H1 (cell line): ENCODE measurements around the gene MIPOL1. TPM values are rescaled to one million over a fixed set of nuclear protein-coding genes. Genes with fewer than 3 reads are reported as not detected.

Source experiments
- CTCF ChIA-PET: fragments of 300-600 bp; sonication (Branson Sonifier 250); formaldehyde crosslinking; loops from one replicate; lab custom pipeline; 2021; ENCODE audit not compliant: partially characterized antibody; lab: Charles Lee
- POLR2A ChIA-PET: fragments of 300-600 bp; sonication (Branson Sonifier 250); formaldehyde crosslinking; loops from one replicate; lab custom pipeline; 2021; ENCODE audit warnings: inconsistent platforms; ENCODE audit not compliant: partially characterized antibody; lab: Charles Lee
- DNase-seq, 2 experiments: peaks; one replicate each; pipeline versions ENCODE4 v3.0.0 to v3.0.0-alpha.2; 2010 to 2022; ENCODE audit warnings: low spot score in 2 of 2, low read depth in 1 of 2, mixed read lengths in 1 of 2
- FAIRE-seq: peaks from 2 replicates; lab custom pipeline; 2011; peaks lifted over from hg19 to GRCh38; lab: Jason Lieb, UNC
- H2AFZ ChIP-seq: 2 replicates; pipeline ENCODE4 v1.8.1; 2012; ENCODE audit warnings: low read length, inconsistent platforms
- H2AK5ac ChIP-seq: 2 replicates; pipeline ENCODE4 v1.6.1; 2013; ENCODE audit warnings: low read depth, low read length
- H2BK120ac ChIP-seq: replicated peaks from 2 replicates; pipeline ENCODE3; 2013; ENCODE audit warnings: low read depth, low read length, inconsistent platforms
- H2BK12ac ChIP-seq: 2 replicates; pipeline ENCODE4 v1.6.1; 2013; ENCODE audit warnings: low read depth, low read length
- H2BK15ac ChIP-seq: 2 replicates; pipeline ENCODE4 v1.6.1; 2013; ENCODE audit warnings: low read length
- H2BK20ac ChIP-seq: 2 replicates; pipeline ENCODE4 v1.6.1; 2013; ENCODE audit warnings: low read length
- H2BK5ac ChIP-seq: 2 replicates; pipeline ENCODE4 v1.6.1; 2013; ENCODE audit warnings: low read depth, low read length
- H3K14ac ChIP-seq: 2 replicates; pipeline ENCODE4 v1.6.1; 2013; ENCODE audit warnings: inconsistent platforms; ENCODE audit not compliant: insufficient read length
- H3K18ac ChIP-seq: 2 replicates; pipeline ENCODE4 v1.6.1; 2013; ENCODE audit warnings: low read length; ENCODE audit errors: extremely low read depth
- H3K23ac ChIP-seq: 2 replicates; pipeline ENCODE4 v1.6.1; 2013; ENCODE audit warnings: inconsistent platforms; ENCODE audit not compliant: insufficient read length
- H3K23me2 ChIP-seq: 2 replicates; pipeline ENCODE4 v1.6.1; 2013; ENCODE audit warnings: low read depth, low read length
- H3K27ac ChIP-seq: 2 replicates; pipeline ENCODE4 v1.6.1; 2011; ENCODE audit warnings: low read depth, low read length, inconsistent platforms
- H3K27me3 ChIP-seq, 4 experiments: replicated peaks in 1 of 4; 1 replicate in 1 of 4; 2 replicates in 3 of 4; pipeline versions ENCODE4 v1.6.1 to v1.8.1; 2011 to 2013; ENCODE audit warnings: low read length in 3 of 4, mild to moderate bottlenecking in 3 of 4, inconsistent platforms in 2 of 4, mixed read lengths in 2 of 4, moderate library complexity in 1 of 4; ENCODE audit not compliant: control insufficient read depth in 3 of 4, insufficient read depth in 3 of 4; ENCODE audit errors: extremely low read depth in 1 of 4
- H3K36me3 ChIP-seq, 4 experiments: 2 replicates each; pipeline versions ENCODE4 v1.6.1 to v1.8.1; 2011 to 2013; ENCODE audit warnings: mild to moderate bottlenecking in 4 of 4, low read length in 3 of 4, moderate library complexity in 2 of 4, control low read depth in 1 of 4, inconsistent platforms in 1 of 4; ENCODE audit not compliant: insufficient read depth in 4 of 4, control insufficient read depth in 2 of 4
- H3K4ac ChIP-seq: replicated peaks from 2 replicates; pipeline ENCODE3; 2013; ENCODE audit warnings: low read length, low read depth, mixed read lengths, inconsistent platforms; ENCODE audit not compliant: insufficient read length
- H3K4me1 ChIP-seq, 4 experiments: replicated peaks in 1 of 4; 1 replicate in 1 of 4; 2 replicates in 3 of 4; pipeline versions ENCODE4 v1.6.1 to v1.8.1; 2011 to 2013; ENCODE audit warnings: low read length in 3 of 4, inconsistent platforms in 2 of 4, mixed read lengths in 1 of 4; ENCODE audit not compliant: insufficient read depth in 4 of 4, control insufficient read depth in 3 of 4
- H3K4me2 ChIP-seq, 2 experiments: 2 replicates each; pipeline versions ENCODE4 v1.6.1 to v1.8.1; 2011 to 2013; ENCODE audit warnings: low read depth in 2 of 2, low read length in 2 of 2, control low read depth in 1 of 2, inconsistent platforms in 1 of 2, mild to moderate bottlenecking in 1 of 2; ENCODE audit not compliant: insufficient read depth in 1 of 2
- H3K4me3 ChIP-seq, 4 experiments: fragments of 200-600, 300-600 bp in 1 of 4; sonication (generic), shearing (Covaris generic), sonication (Bioruptor Twin) in 1 of 4; 2 replicates each; pipeline versions ENCODE4 v1.5.1 to v1.8.1; 2011 to 2016; ENCODE audit warnings: low read length in 4 of 4, low read depth in 3 of 4, control low read depth in 2 of 4, inconsistent platforms in 2 of 4, mild to moderate bottlenecking in 2 of 4, mixed read lengths in 1 of 4, moderate library complexity in 1 of 4; ENCODE audit not compliant: insufficient read depth in 2 of 4; ENCODE audit errors: extremely low read depth in 1 of 4
- H3K56ac ChIP-seq: replicated peaks from 2 replicates; pipeline ENCODE3; 2013; ENCODE audit warnings: low read depth, mild to moderate bottlenecking, mixed read lengths, low read length, inconsistent platforms; ENCODE audit not compliant: insufficient read length
- H3K79me1 ChIP-seq: 2 replicates; pipeline ENCODE4 v1.6.1; 2013; ENCODE audit warnings: low read depth, low read length, control low read depth
- H3K79me2 ChIP-seq, 2 experiments: 2 replicates each; pipeline versions ENCODE4 v1.6.1 to v1.8.1; 2012 to 2013; ENCODE audit warnings: low read length in 2 of 2, mild to moderate bottlenecking in 2 of 2, inconsistent platforms in 1 of 2; ENCODE audit not compliant: insufficient read depth in 2 of 2, control insufficient read depth in 1 of 2
- H3K9ac ChIP-seq, 4 experiments: replicated peaks in 1 of 4; 1 replicate in 1 of 4; 2 replicates in 3 of 4; pipeline versions ENCODE4 v1.6.1 to v1.8.1; 2011 to 2013; ENCODE audit warnings: low read depth in 3 of 4, low read length in 3 of 4, control low read depth in 2 of 4, mild to moderate bottlenecking in 2 of 4, moderate library complexity in 2 of 4, inconsistent platforms in 1 of 4; ENCODE audit errors: extremely low read depth in 1 of 4
- H3K9me3 ChIP-seq, 2 experiments: 2 replicates each; pipeline versions ENCODE4 v1.6.1 to v1.8.1; 2012 to 2013; ENCODE audit warnings: mild to moderate bottlenecking in 2 of 2, moderate library complexity in 2 of 2, control low read depth in 1 of 2, inconsistent platforms in 1 of 2, low read depth in 1 of 2, low read length in 1 of 2, mixed read lengths in 1 of 2; ENCODE audit not compliant: insufficient read depth in 2 of 2
- H4K20me1 ChIP-seq, 2 experiments: replicated peaks in 1 of 2; 2 replicates each; pipeline versions ENCODE3 to v1.8.1; 2011 to 2013; ENCODE audit warnings: inconsistent platforms in 2 of 2, low read length in 2 of 2, mild to moderate bottlenecking in 1 of 2; ENCODE audit not compliant: insufficient read depth in 2 of 2, control insufficient read depth in 1 of 2
- H4K5ac ChIP-seq: 2 replicates; pipeline ENCODE4 v1.6.1; 2013; ENCODE audit warnings: low read length, low read depth, mixed read lengths, inconsistent platforms; ENCODE audit not compliant: insufficient read length
- H4K8ac ChIP-seq: 2 replicates; pipeline ENCODE4 v1.8.0; 2013; ENCODE audit warnings: mild to moderate bottlenecking, moderate library complexity, low read length, inconsistent platforms; ENCODE audit not compliant: insufficient read depth; ENCODE audit errors: extremely low read depth
- H4K91ac ChIP-seq: replicated peaks from 2 replicates; pipeline ENCODE3; 2013; ENCODE audit warnings: low read length, mixed read lengths, inconsistent platforms; ENCODE audit not compliant: insufficient read length
- BRCA1 ChIP-seq: IDR thresholded peaks from 2 replicates; pipeline ENCODE4 v1.6.1; 2012; ENCODE audit warnings: low read depth, low read length, improper control_type of control experiment
- CHD2 ChIP-seq: IDR thresholded peaks from 2 replicates; pipeline ENCODE4 v1.6.1; 2012; ENCODE audit warnings: low read length, improper control_type of control experiment
- EGR1 ChIP-seq: IDR thresholded peaks from 2 replicates; pipeline ENCODE4 v1.6.1; 2011; ENCODE audit warnings: low read depth, low read length, borderline replicate concordance
- EZH2 ChIP-seq: fragments of 200-600 bp; sonication (generic); IDR thresholded peaks from 2 replicates; pipeline ENCODE4 v1.7.1; 2012; ENCODE audit warnings: low read depth, mild to moderate bottlenecking, moderate library complexity, low read length, inconsistent platforms; ENCODE audit not compliant: severe bottlenecking
- HDAC6 ChIP-seq: IDR thresholded peaks from one replicate; pipeline ENCODE4 v1.7.1; 2012; ENCODE audit warnings: low read depth, mild to moderate bottlenecking, inconsistent platforms, low read length, moderate library complexity
- NANOG ChIP-seq: IDR thresholded peaks from 2 replicates; pipeline ENCODE4 v1.6.1; 2011; ENCODE audit warnings: low read length, low read depth, mild to moderate bottlenecking, inconsistent platforms; ENCODE audit not compliant: insufficient read depth, poor library complexity, severe bottlenecking
- RAD21 ChIP-seq, 2 experiments: IDR thresholded peaks in 1 of 2; conservative IDR thresholded peaks in 1 of 2; 2 replicates each; pipeline ENCODE4 v1.6.1; 2011; ENCODE audit warnings: low read depth in 2 of 2, low read length in 2 of 2, improper control_type of control experiment in 1 of 2, inconsistent platforms in 1 of 2, mild to moderate bottlenecking in 1 of 2, moderate library complexity in 1 of 2
- ZNF274 ChIP-seq: IDR thresholded peaks from 2 replicates; pipeline ENCODE4 v1.7.0; 2012; ENCODE audit warnings: low read length, borderline replicate concordance; ENCODE audit errors: extremely low read depth
- WGBS, 2 experiments: shearing (Covaris generic) in 1 of 2; methylation state at CpG; one replicate each; pipeline versions ENCODE4 v1.1.6 to v1.1.7; 2013 to 2015; ENCODE audit warnings: low lambda C conversion rate in 2 of 2, mixed read lengths in 2 of 2, inconsistent platforms in 1 of 2, low coverage in 1 of 2, missing lambda C conversion rate in 1 of 2; ENCODE audit not compliant: insufficient replicate concordance in 2 of 2, insufficient coverage in 1 of 2, insufficient read length in 1 of 2; ENCODE audit errors: extremely low coverage in 1 of 2, missing lambda C conversion rate in 1 of 2; 5-methylcytosine and 5-hydroxymethylcytosine counted together
- polyA plus RNA-seq, 7 experiments: library from polyadenylated mRNA; depleted of rRNA in 3 of 7; stranded (reverse) in 5 of 7; unstranded in 2 of 7; fragments of >200 nt in 5 of 7; fragments of 200-250 nt in 2 of 7; gene quantifications; 1 replicate in 5 of 7; 2 replicates in 1 of 7; 4 replicates in 1 of 7; pipeline versions ENCODE4 v1.2.1 to v1.2.3, GENCODE V29; 2011 to 2013; ENCODE audit warnings: missing spikeins in 2 of 7, mixed read lengths in 2 of 7
- total RNA-seq: library from RNA; stranded (reverse); fragmentation: NEBNext Ultra II Directional; extraction: Animal tissue kit (Norgen Biotek cat#: 25700); gene quantifications from 2 replicates; pipeline ENCODE4 v1.2.1, GENCODE V29; 2021
- TF ChIP-seq, protein P1 (sequence below): IDR thresholded peaks from 2 replicates; pipeline ENCODE4 v1.6.1; 2012; ENCODE audit warnings: low read length, inconsistent platforms
- TF ChIP-seq, protein P2 (sequence below): IDR thresholded peaks from 2 replicates; pipeline ENCODE4 v1.6.1; 2012; ENCODE audit warnings: inconsistent platforms

MIPOL1 gene
- total and polyA plus RNA-seq, 2 of the 8 experiments (the other 6 are each of a cell fraction or from before 2014, with no cell fraction given): 2.8 to 23.9 TPM

DNA sequence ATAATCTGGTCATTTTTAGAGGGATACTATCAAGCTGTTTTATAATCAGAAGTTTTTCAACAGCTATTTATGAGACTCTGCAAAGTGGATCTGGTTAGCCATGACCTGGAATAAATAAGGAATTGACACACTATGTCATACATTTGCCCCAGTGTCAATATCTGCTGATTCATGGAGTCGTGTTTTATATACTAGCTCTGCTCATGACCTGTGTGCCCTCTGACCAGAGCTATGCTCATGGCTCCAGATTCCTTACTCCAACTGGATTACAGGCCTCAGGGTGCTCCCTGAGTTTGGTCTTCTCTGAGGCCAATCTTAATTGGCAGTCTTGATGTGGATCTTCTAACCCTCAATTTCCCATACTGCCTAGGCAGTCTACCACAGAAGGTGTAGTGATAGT is 256.2 kb downstream of the MIPOL1 start:
- Histone ChIP-seq H3K4me1 (no peaks in the 10 kb centered on the region), H2BK20ac (no peak overlapping the region), H3K23ac (no peak overlapping the region), H2BK120ac (no peak overlapping the region), H3K14ac (no peak overlapping the region), H2BK12ac (no peak overlapping the region), H4K8ac (no peak overlapping the region), H3K79me1 (no peaks in the 10 kb centered on the region), H3K18ac (no peak overlapping the region), H2BK5ac (no peak overlapping the region), H4K5ac (no peak overlapping the region), H3K9me3 (no peaks in the 10 kb centered on the region), H3K79me2 (no peaks in the 10 kb centered on the region), H3K27me3 (no peaks in the 10 kb centered on the region), H2AFZ (no peak overlapping the region), H3K4me2 (no peak overlapping the region), H3K9ac (no peak overlapping the region), H2AK5ac (no peak overlapping the region), H4K20me1 (no peaks in the 10 kb centered on the region), H4K91ac (no peak overlapping the region), H3K4me3 (no peak overlapping the region), H3K56ac (no peak overlapping the region), H3K36me3 (no peaks in the 10 kb centered on the region), H3K4ac (no peak overlapping the region), H2BK15ac (no peak overlapping the region), H3K23me2 (no peaks in the 10 kb centered on the region), H3K27ac (no peak overlapping the region)
- ChIA-PET POLR2A (no interaction called here), CTCF (interaction anchor here (1.0 kb wide), 1 partner anchor 1146 kb away, joined by 3 read pairs; no protein-coding TSS in a partner anchor)
- WGBS, 2 experiments: 88% methylated on average over 1 of the region's 1 CpG; no CpG with 5 or more reads in 1 of the 2 experiments
- no peak for FAIRE-seq
- no peak for TF ChIP-seq BRCA1
- no peak for TF ChIP-seq EGR1
- TF ChIP-seq, protein P1, sequence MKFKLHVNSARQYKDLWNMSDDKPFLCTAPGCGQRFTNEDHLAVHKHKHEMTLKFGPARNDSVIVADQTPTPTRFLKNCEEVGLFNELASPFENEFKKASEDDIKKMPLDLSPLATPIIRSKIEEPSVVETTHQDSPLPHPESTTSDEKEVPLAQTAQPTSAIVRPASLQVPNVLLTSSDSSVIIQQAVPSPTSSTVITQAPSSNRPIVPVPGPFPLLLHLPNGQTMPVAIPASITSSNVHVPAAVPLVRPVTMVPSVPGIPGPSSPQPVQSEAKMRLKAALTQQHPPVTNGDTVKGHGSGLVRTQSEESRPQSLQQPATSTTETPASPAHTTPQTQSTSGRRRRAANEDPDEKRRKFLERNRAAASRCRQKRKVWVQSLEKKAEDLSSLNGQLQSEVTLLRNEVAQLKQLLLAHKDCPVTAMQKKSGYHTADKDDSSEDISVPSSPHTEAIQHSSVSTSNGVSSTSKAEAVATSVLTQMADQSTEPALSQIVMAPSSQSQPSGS: no peak
- no peak for TF ChIP-seq HDAC6
- TF ChIP-seq RAD21 (IDR thresholded peaks at IDR 0.05 in 1 of 2, conservative IDR thresholded peaks at IDR 0.05 in 1 of 2; ENCODE audit: low read depth in 2 of 2, low read length in 2 of 2): no peak
- no peak for TF ChIP-seq CHD2
- no peak for TF ChIP-seq EZH2
- TF ChIP-seq ZNF274: no peak
- no peak for TF ChIP-seq NANOG
- TF ChIP-seq, protein P2, sequence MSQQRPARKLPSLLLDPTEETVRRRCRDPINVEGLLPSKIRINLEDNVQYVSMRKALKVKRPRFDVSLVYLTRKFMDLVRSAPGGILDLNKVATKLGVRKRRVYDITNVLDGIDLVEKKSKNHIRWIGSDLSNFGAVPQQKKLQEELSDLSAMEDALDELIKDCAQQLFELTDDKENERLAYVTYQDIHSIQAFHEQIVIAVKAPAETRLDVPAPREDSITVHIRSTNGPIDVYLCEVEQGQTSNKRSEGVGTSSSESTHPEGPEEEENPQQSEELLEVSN: no peak
- no peak for DNase-seq
